GM12864 (cell line): ENCODE measurements around the gene LOXHD1.

Experiments used
- DNase-seq: peaks from one replicate; pipeline ENCODE4 v3.0.0-alpha.2; 2011; ENCODE audit warnings: low read depth
- H3K4me3 ChIP-seq: 2 replicates; pipeline ENCODE4 v1.5.1; 2011; ENCODE audit warnings: mild to moderate bottlenecking, low read depth, low read length, control low read depth
- CTCF ChIP-seq: IDR thresholded peaks from 2 replicates; pipeline ENCODE4 v1.5.1; 2011; ENCODE audit warnings: low read depth, mild to moderate bottlenecking, moderate library complexity, low read length, control low read depth, inconsistent platforms; ENCODE audit errors: missing control alignments

Gene LOXHD1

DNA sequence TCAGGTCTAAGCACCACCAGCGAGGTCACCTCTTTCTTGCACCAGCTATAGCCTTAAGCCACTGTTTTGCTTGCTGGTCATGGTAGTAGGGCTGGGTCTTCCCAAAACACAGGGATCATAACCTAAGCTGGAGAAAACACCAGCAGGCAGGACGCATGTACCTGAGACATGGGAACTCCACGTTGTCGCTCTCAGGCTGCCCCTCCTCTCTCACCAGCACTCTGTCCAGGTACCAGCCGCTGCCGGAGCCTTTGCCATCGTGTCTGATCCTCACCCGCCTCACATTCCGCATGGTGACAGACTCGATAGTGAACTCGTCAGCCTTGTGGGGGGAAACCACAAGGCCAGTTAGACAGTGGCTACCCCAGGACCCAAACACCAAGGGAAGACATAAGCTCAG, 79.5 kb downstream of the LOXHD1 start:
- H3K4me3 ChIP-seq, result no peak overlapping the region
- no peak for TF ChIP-seq CTCF
- no peak for DNase-seq

DNA sequence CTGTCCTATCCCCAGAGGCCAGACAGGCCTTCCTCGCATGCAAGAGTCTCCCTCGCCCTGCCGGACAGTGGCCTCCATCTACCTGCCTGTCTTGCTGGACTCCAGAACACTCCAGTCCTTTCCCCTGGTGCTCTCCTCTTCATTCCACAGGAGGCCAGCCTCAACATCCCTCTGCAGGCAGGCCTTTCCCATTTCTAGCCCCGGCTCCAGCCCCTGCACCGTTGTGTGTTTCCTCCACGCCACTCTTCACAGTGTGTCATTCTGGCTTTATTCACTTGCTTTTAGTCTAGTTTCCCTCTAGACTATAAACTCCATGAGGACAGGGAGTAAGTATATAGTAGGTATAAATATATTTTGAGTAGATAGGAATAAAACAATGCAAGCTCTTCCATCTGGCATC, 81.2 kb downstream of the LOXHD1 start:
- TF ChIP-seq CTCF, result no peak
- no peak for DNase-seq
- no peak overlapping the region for H3K4me3 ChIP-seq

DNA sequence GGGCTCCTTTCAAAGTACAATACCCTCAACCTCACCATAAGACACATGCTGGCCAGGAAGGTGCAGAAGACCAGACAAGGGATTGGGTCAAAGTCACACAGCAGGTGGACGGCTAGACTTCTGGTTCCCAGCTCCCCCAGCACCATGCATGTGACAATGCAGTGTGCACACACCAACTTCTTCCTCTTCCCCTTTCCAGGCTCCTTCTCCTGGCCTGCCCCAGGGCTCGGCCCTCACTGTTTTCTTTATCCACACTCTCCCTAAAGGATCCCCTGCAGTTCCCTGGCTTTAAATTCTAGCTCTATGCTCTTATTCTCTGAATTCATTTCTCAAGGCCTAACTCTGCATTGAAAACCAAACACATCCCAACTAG, 82.3 kb downstream of the LOXHD1 start:
- H3K4me3 ChIP-seq, result no peak overlapping the region
- TF ChIP-seq CTCF, result no peak
- no peak for DNase-seq

DNA sequence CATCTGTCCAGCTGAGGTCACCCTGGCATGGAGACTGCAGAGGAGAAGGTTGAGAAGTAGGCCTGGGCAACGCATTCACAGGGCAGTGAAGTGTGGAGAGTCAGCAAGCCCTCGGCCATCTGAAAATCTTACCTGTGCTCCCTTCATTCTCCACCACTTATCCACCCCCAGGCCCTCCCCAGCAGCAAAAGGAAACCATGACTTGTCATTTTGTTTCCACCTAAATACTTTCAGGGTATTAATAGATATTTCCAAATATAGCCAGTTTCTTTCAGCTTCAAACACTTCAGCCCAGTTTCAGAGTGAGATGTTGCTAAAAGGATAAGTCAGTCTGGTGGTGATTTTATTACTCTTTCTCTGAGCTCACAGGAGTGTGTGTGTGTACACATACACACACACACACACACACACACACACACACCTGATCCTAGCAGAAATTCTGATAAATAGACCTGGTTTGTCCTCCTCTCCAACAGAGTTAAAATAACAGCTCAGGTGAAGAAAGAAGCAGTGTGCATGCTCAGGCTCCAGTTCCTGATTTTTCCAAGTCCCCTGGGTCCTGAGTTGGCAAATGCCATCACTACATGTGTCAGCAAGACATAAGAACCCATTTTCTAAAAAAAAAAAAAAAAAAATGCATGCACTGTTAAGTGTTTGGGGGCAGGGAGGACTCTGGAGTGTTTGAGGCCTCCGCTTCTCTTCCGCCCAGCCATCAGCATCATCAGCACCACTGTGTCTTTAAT, 82.8 kb downstream of the LOXHD1 start:
- no peak overlapping the region for H3K4me3 ChIP-seq
- no peak for TF ChIP-seq CTCF
- peak; percentile 22 for DNase-seq

DNA sequence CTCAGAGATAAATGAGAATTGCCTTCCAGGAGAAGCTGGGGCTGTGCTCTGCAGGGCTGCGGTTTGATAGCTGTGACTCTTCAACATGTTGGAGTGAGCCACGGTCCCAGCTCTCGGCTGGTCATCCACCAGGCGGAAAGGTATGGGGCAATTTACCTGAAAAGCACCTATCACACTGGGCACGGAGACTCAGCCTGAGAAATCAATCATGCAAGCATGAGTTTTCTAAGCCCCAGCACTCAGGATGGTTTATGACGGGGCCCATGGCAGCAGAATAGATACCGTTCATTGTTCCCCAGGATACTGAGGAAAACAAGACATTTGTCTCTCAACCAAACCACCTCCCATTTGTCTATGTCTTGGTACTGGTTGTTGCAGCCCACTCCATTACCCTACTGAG, 83.9 kb downstream of the LOXHD1 start:
- DNase-seq, result no peak
- no peak overlapping the region for H3K4me3 ChIP-seq
- no peak for TF ChIP-seq CTCF

- no peak for TF ChIP-seq CTCF
- H3K4me3 ChIP-seq, result no peak overlapping the region
- no peak for DNase-seq
Measured at GRCh38 chr18:46571756-46572155, 85.3 kb downstream of the LOXHD1 start.

GRCh38 chr18:46570666-46571065, 86.4 kb downstream of the LOXHD1 start:
- no peak for DNase-seq
- H3K4me3 ChIP-seq, result no peak overlapping the region
- TF ChIP-seq CTCF, result no peak
